IMR-90 (cell line): Measurements from ENCODE around the gene C15orf61. TPM values are rescaled to one million over a fixed set of nuclear protein-coding genes. Genes with fewer than 3 reads are reported as not detected.

Experiments
- ATAC-seq: fragments of 200-7000 bp; cut with Tn5 transposase; 2 replicates; pipeline ENCODE4 v1.9.1; 2020; ENCODE audit warnings: low read depth, mild to moderate bottlenecking, moderate library complexity
- BruUV-seq: library from RNA; stranded (reverse); fragments of 400-500 nt; replicated peaks from 2 replicates; lab custom pipeline; 2021; lab: Mats Ljungman, UMichigan
- CTCF ChIA-PET: fragments of 300-600 bp; formaldehyde crosslinking; extraction: SDS; loops from one replicate; lab custom pipeline; 2021; ENCODE audit warnings: antibody characterized with exemption; lab: Yijun Ruan, JAX
- POLR2A ChIA-PET: fragments of 300-600 bp; sonication (Branson Sonifier 250); formaldehyde crosslinking; loops from one replicate; lab custom pipeline; 2022; ENCODE audit warnings: antibody characterized with exemption; ENCODE audit not compliant: unreplicated experiment; lab: Charles Lee
- DNase-seq: peaks from one replicate; pipeline ENCODE4 v3.0.0; 2013
- H2AFZ ChIP-seq: replicated peaks from 2 replicates; pipeline ENCODE3; 2013; ENCODE audit warnings: low read length, mild to moderate bottlenecking; ENCODE audit not compliant: poor library complexity
- H2AK5ac ChIP-seq: 2 replicates; pipeline ENCODE4 v1.6.1; 2013; ENCODE audit warnings: low read depth, low read length, inconsistent platforms
- H2AK9ac ChIP-seq: replicated peaks from 2 replicates; pipeline ENCODE3; 2013; ENCODE audit warnings: mild to moderate bottlenecking, low read depth, low read length, moderate library complexity; ENCODE audit not compliant: poor library complexity
- H2BK120ac ChIP-seq: 2 replicates; pipeline ENCODE4 v1.6.1; 2013; ENCODE audit warnings: low read depth, low read length, inconsistent platforms
- H2BK15ac ChIP-seq: 3 replicates; pipeline ENCODE4 v1.6.1; 2013; ENCODE audit warnings: low read depth, low read length, inconsistent platforms
- H2BK20ac ChIP-seq: 2 replicates; pipeline ENCODE4 v1.6.1; 2013; ENCODE audit warnings: low read depth, mild to moderate bottlenecking, inconsistent platforms, low read length, moderate library complexity
- H2BK5ac ChIP-seq: 2 replicates; pipeline ENCODE4 v1.6.1; 2013; ENCODE audit warnings: mild to moderate bottlenecking, low read depth, low read length, inconsistent platforms; ENCODE audit not compliant: poor library complexity, severe bottlenecking
- H3K14ac ChIP-seq: replicated peaks from 2 replicates; pipeline ENCODE4 v1.6.1; 2013; ENCODE audit warnings: low read depth, low read length, inconsistent platforms
- H3K18ac ChIP-seq: 2 replicates; pipeline ENCODE4 v1.6.1; 2013; ENCODE audit warnings: low read depth, low read length, control low read depth
- H3K23ac ChIP-seq: 2 replicates; pipeline ENCODE4 v1.6.1; 2013; ENCODE audit warnings: low read depth, low read length, inconsistent platforms
- H3K27ac ChIP-seq: 2 replicates; pipeline ENCODE4 v1.5.1; 2013; ENCODE audit warnings: mild to moderate bottlenecking, control low read depth, low read length; ENCODE audit not compliant: insufficient read depth
- H3K27me3 ChIP-seq: 2 replicates; pipeline ENCODE4 v1.6.1; 2013; ENCODE audit warnings: low read length; ENCODE audit not compliant: control insufficient read depth, insufficient read depth
- H3K36me3 ChIP-seq: 2 replicates; pipeline ENCODE4 v1.6.1; 2013; ENCODE audit warnings: low read length, mixed read lengths; ENCODE audit not compliant: control insufficient read depth, insufficient read depth
- H3K4ac ChIP-seq: 2 replicates; pipeline ENCODE4 v1.6.1; 2013; ENCODE audit warnings: low read depth, low read length, inconsistent platforms
- H3K4me1 ChIP-seq: 2 replicates; pipeline ENCODE4 v1.6.1; 2013; ENCODE audit warnings: low read length, mixed read lengths; ENCODE audit not compliant: control insufficient read depth, insufficient read depth
- H3K4me2 ChIP-seq: 2 replicates; pipeline ENCODE4 v1.6.1; 2013; ENCODE audit warnings: low read depth, mild to moderate bottlenecking, control low read depth, low read length, moderate library complexity
- H3K4me3 ChIP-seq: 2 replicates; pipeline ENCODE4 v1.5.1; 2013; ENCODE audit warnings: low read depth, mild to moderate bottlenecking, control low read depth, low read length, moderate library complexity; ENCODE audit not compliant: insufficient read depth
- H3K56ac ChIP-seq: 2 replicates; pipeline ENCODE4 v1.6.1; 2013; ENCODE audit warnings: low read length, inconsistent platforms; ENCODE audit not compliant: insufficient read depth; ENCODE audit errors: extremely low read depth
- H3K79me1 ChIP-seq, 2 experiments: 2 replicates each; pipeline ENCODE4 v1.6.1; 2013; ENCODE audit warnings: low read length in 2 of 2, inconsistent platforms in 1 of 2, low read depth in 1 of 2
- H3K9ac ChIP-seq: 2 replicates; pipeline ENCODE4 v1.6.1; 2013; ENCODE audit warnings: low read depth, low read length, control low read depth
- H3K9me1 ChIP-seq: 2 replicates; pipeline ENCODE4 v1.6.1; 2013; ENCODE audit warnings: low read length, inconsistent platforms; ENCODE audit not compliant: insufficient read depth
- H3K9me3 ChIP-seq: 2 replicates; pipeline ENCODE4 v1.6.1; 2013; ENCODE audit warnings: low read length; ENCODE audit not compliant: control insufficient read depth, insufficient read depth
- H4K20me1 ChIP-seq: 2 replicates; pipeline ENCODE4 v1.6.1; 2013; ENCODE audit warnings: low read length, inconsistent platforms; ENCODE audit not compliant: insufficient read depth
- H4K5ac ChIP-seq: 2 replicates; pipeline ENCODE4 v1.6.1; 2013; ENCODE audit warnings: mild to moderate bottlenecking, low read depth, low read length, control low read depth
- H4K8ac ChIP-seq, 2 experiments: 2 replicates each; pipeline ENCODE4 v1.6.1; 2013; ENCODE audit warnings: low read depth in 2 of 2, low read length in 2 of 2, control low read depth in 1 of 2, inconsistent platforms in 1 of 2
- H4K91ac ChIP-seq: 2 replicates; pipeline ENCODE4 v1.6.1; 2013; ENCODE audit warnings: low read depth, low read length, inconsistent platforms; ENCODE audit not compliant: insufficient read depth
- CHD1 ChIP-seq: IDR thresholded peaks from 2 replicates; pipeline ENCODE4 v1.6.1; 2012; ENCODE audit warnings: low read depth, low read length, improper control_type of control experiment
- FOS ChIP-seq: fragments of 150-350 bp; IDR thresholded peaks from 2 replicates; pipeline ENCODE4 v1.6.1; 2016; ENCODE audit warnings: low read depth, low read length
- MAFK ChIP-seq: IDR thresholded peaks from 2 replicates; pipeline ENCODE4 v1.6.1; 2012; ENCODE audit warnings: low read depth, low read length, improper control_type of control experiment
- MAZ ChIP-seq: IDR thresholded peaks from 2 replicates; pipeline ENCODE4 v1.6.1; 2012; ENCODE audit warnings: low read depth, mild to moderate bottlenecking, low read length, improper control_type of control experiment, moderate library complexity, borderline replicate concordance
- POLR2A ChIP-seq: IDR thresholded peaks from 2 replicates; pipeline ENCODE4 v1.6.1; 2012; ENCODE audit warnings: mild to moderate bottlenecking, low read depth, low read length
- RCOR1 ChIP-seq: IDR thresholded peaks from 2 replicates; pipeline ENCODE4 v1.6.1; 2012; ENCODE audit warnings: mild to moderate bottlenecking, low read length, improper control_type of control experiment; ENCODE audit not compliant: insufficient replicate concordance
- RFX5 ChIP-seq: IDR thresholded peaks from 2 replicates; pipeline ENCODE4 v1.8.0; 2012; ENCODE audit warnings: low read depth, mild to moderate bottlenecking, low read length, moderate library complexity
- SMC3 ChIP-seq: fragments of 150-350 bp; IDR thresholded peaks from 2 replicates; pipeline ENCODE4 v1.6.1; 2016; ENCODE audit warnings: low read depth, mild to moderate bottlenecking, antibody characterized with exemption, low read length, moderate library complexity
- WGBS, 2 experiments: methylation state at CpG; one replicate each; pipeline versions ENCODE4 v1.1.5 to v1.1.7; 2013; ENCODE audit warnings: missing lambda C conversion rate in 2 of 2; ENCODE audit not compliant: insufficient read length in 1 of 2; ENCODE audit errors: extremely low coverage in 2 of 2; 5-methylcytosine and 5-hydroxymethylcytosine counted together
- dilution Hi-C: fragments of 300-500 bp; cut with HindIII; formaldehyde crosslinking; loops from one replicate; pipeline ENCODE4 v1.14.3; 2018; ENCODE audit warnings: low sequenced_read_pairs; ENCODE audit not compliant: unreplicated experiment
- in situ Hi-C: fragments of 300-500 bp; cut with MboI; formaldehyde crosslinking; loops from 3 replicates; pipeline ENCODE4 v1.14.3; 2019; ENCODE audit warnings: low sequenced_read_pairs, inconsistent platforms, mixed read lengths
- intact Hi-C: fragments of 100-400 bp; cut with micrococcal nuclease; formaldehyde crosslinking; loops from 2 replicates; pipeline ENCODE4 v1.10.0; 2022
- polyA plus RNA-seq, 3 experiments: library from polyadenylated mRNA; depleted of rRNA; stranded (reverse); fragments of >200 nt; gene quantifications; 2 replicates each; pipeline ENCODE4 v1.2.3, GENCODE V29; 2012; ENCODE audit warnings: low replicate concordance in 1 of 3
- total RNA-seq: library from RNA; depleted of rRNA; stranded (reverse); fragments of >200 nt; gene quantifications from 2 replicates; pipeline ENCODE4 v1.2.3, GENCODE V29; 2012
- TF ChIP-seq, protein P1 (sequence below): fragments of 150-350 bp; IDR thresholded peaks from 2 replicates; pipeline ENCODE4 v1.6.1; 2016; ENCODE audit warnings: low read depth, mild to moderate bottlenecking, low read length, moderate library complexity, borderline replicate concordance
- TF ChIP-seq, protein P2 (sequence below): conservative IDR thresholded peaks from 2 replicates; pipeline ENCODE4 v1.5.1; 2012; ENCODE audit warnings: mild to moderate bottlenecking, low read depth, low read length, improper control_type of control experiment
- TF ChIP-seq, protein P3 (sequence below): fragments of 150-350 bp; IDR thresholded peaks from 2 replicates; pipeline ENCODE4 v1.6.1; 2017; ENCODE audit warnings: mild to moderate bottlenecking, antibody characterized with exemption, low read length, low read depth

Gene C15orf61
- total and polyA plus RNA-seq, 2 of the 4 experiments (the other 2 are of a cell fraction), result 1.4 to 2.5 TPM

DNA sequence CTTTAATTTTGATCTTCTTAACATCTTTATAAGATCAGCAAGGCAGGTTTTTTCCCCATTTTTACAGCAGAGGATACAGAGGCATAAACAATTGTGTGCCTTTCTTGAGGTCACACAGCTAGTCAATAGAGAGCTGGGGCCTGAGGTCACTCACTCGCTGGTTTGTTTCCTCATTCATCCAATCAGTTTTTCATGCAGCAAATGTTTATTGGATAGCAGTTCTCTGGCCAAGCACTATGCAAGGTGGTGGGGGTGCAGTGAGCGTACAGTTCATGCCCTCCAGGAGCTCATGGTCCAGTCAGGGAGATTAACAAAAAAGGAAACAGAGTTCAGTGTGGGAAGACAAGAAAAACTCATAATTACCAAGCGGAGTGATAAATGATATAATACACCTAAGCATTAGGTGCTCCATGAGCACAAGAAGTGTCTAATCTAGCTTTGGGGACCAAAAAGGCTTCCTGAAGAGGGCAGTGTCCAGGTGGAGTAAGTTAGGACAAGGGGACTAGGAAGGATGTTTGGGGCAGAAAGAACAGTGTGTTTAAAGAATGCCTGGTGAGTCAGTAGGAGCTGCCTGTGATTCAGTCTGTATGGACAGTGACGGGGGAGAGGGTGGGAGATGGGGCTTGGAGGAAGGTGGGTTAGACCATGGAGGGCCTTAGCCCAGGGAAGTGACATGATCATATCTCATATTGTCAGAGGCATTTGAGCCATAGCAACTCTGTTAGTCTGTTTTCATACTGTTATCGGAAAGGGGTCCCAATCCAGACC is 50.9 kb downstream of the C15orf61 start:
- ATAC-seq (peak; percentile 89), DNase-seq (peak; percentile 59)
- Histone ChIP-seq H4K20me1 (0 out of 2 replicates have a peak, but pooled peaks cover 3% of the 10 kb centered on the region), H2BK5ac (no peak overlapping the region), H3K4ac (no peak overlapping the region; the same call in 1 of the 2 replicates), H3K4me1 (peaks cover 5% of the 10 kb centered on the region), H3K9me3 (no peaks in the 10 kb centered on the region), H4K91ac (no peak overlapping the region), H3K36me3 (peaks cover 2% of the 10 kb centered on the region; the same call in 1 of the 2 replicates), H3K9me1 (peaks cover 11% of the 10 kb centered on the region), H3K56ac (no peak overlapping the region), H3K14ac (peak overlapping the region; percentile 75), H3K18ac (no peak overlapping the region), H3K79me1 (peaks cover 0 to 11% of the 10 kb centered on the region in 2 experiments; a peak in 2 of 4 replicates), H4K5ac (no peak overlapping the region), H2BK15ac (no peak overlapping the region), H3K4me3 (no peak overlapping the region), H3K4me2 (peak overlapping the region; percentile 7; the same call in 1 of the 2 replicates), H3K9ac (no peak overlapping the region), H3K27ac (no peak overlapping the region), H3K27me3 (no peaks in the 10 kb centered on the region), H2BK120ac (no peak overlapping the region), H2AK5ac (peak overlapping the region; percentile 39; the same call in 1 of the 2 replicates), H3K23ac (peak overlapping the region; percentile 29; the same call in 1 of the 2 replicates), H2AFZ (no peak overlapping the region), H2AK9ac (peak overlapping the region; percentile 90), H2BK20ac (no peak overlapping the region), H4K8ac (peak overlapping the region in 1 of 2 experiments; percentile 51; a peak in 1 of 4 replicates)
- BruUV-seq, result no TSS peak
- dilution Hi-C loops (no loop called here), intact Hi-C loops (no loop called here), in situ Hi-C loops (no loop called here)
- WGBS, 2 experiments, result 20% methylated on average over 1 of the region's 5 CpGs; no CpG with 5 or more reads in 1 of the 2 experiments
- CTCF ChIA-PET, result no interaction called here
- POLR2A ChIA-PET, result no interaction called here
- TF ChIP-seq, protein P1, sequence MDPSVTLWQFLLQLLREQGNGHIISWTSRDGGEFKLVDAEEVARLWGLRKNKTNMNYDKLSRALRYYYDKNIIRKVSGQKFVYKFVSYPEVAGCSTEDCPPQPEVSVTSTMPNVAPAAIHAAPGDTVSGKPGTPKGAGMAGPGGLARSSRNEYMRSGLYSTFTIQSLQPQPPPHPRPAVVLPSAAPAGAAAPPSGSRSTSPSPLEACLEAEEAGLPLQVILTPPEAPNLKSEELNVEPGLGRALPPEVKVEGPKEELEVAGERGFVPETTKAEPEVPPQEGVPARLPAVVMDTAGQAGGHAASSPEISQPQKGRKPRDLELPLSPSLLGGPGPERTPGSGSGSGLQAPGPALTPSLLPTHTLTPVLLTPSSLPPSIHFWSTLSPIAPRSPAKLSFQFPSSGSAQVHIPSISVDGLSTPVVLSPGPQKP, result no peak
- TF ChIP-seq RCOR1 (no peak), SMC3 (no peak), MAZ (no peak), CHD1 (no peak), FOS (0 out of 2 replicates have a peak, but pooled peaks have one; percentile 16), MAFK (no peak), RFX5 (no peak), POLR2A (no peak)
- TF ChIP-seq, protein P2, sequence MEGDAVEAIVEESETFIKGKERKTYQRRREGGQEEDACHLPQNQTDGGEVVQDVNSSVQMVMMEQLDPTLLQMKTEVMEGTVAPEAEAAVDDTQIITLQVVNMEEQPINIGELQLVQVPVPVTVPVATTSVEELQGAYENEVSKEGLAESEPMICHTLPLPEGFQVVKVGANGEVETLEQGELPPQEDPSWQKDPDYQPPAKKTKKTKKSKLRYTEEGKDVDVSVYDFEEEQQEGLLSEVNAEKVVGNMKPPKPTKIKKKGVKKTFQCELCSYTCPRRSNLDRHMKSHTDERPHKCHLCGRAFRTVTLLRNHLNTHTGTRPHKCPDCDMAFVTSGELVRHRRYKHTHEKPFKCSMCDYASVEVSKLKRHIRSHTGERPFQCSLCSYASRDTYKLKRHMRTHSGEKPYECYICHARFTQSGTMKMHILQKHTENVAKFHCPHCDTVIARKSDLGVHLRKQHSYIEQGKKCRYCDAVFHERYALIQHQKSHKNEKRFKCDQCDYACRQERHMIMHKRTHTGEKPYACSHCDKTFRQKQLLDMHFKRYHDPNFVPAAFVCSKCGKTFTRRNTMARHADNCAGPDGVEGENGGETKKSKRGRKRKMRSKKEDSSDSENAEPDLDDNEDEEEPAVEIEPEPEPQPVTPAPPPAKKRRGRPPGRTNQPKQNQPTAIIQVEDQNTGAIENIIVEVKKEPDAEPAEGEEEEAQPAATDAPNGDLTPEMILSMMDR, result 0 out of 2 replicates have a peak, but pooled peaks have one; percentile 7
- TF ChIP-seq, protein P3, sequence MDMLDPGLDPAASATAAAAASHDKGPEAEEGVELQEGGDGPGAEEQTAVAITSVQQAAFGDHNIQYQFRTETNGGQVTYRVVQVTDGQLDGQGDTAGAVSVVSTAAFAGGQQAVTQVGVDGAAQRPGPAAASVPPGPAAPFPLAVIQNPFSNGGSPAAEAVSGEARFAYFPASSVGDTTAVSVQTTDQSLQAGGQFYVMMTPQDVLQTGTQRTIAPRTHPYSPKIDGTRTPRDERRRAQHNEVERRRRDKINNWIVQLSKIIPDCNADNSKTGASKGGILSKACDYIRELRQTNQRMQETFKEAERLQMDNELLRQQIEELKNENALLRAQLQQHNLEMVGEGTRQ, result no peak
